Skin epidermis (tissue), 12 donors: Measurements from ENCODE around the gene RNLS.

Experiments
- H3K27ac ChIP-seq, 21 experiments: fragments of 200-600 bp; sonication (generic) in 11 of 21; one replicate each; pipeline ENCODE4 v1.5.0; 2020; ENCODE audit warnings: mild to moderate bottlenecking in 3 of 21, inconsistent platforms in 2 of 21, moderate library complexity in 2 of 21
- H3K4me3 ChIP-seq, 7 experiments: fragments of 200-600 bp; sonication (generic) in 2 of 7; one replicate each; pipeline ENCODE4 v1.5.0; 2020; ENCODE audit warnings: inconsistent platforms in 2 of 7, mild to moderate bottlenecking in 2 of 7, moderate library complexity in 1 of 7

Gene RNLS

DNA sequence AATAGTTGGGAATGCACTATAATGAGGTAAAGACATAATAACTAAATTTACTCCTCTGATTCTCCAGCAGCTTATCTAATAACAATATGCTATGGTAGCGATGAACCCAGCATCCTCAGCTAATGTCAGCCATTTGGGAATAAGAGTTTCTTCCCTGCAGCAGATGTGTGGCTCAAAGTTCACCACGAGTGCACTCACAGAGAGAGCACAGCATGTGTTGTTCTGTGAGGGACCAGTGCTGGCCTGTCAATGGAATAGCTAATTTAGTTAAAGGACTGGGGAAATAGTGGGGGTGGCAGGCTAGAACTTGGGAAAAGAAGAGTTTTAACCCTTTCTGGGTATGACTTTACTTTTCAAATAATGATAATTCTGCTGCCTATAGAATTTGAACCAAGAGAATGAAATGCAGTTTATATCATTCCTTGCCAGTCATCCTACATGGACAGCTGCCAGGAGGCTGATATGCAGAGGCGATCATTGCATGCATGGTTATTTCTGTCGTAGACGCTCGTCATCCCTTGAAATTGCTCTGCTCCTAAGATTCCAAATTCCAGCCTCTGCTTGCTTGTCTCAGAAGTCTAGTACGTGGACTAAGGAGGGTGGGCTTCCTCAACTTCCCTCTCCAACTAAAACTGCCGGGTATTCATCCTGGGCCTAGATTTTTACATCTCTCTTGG is 355.6 kb downstream of the RNLS start:
- Histone ChIP-seq H3K4me3 (no peak overlapping the region), H3K27ac (peak overlapping the region in 3 of 21 experiments; percentile 7 to 48 (median 20))

DNA sequence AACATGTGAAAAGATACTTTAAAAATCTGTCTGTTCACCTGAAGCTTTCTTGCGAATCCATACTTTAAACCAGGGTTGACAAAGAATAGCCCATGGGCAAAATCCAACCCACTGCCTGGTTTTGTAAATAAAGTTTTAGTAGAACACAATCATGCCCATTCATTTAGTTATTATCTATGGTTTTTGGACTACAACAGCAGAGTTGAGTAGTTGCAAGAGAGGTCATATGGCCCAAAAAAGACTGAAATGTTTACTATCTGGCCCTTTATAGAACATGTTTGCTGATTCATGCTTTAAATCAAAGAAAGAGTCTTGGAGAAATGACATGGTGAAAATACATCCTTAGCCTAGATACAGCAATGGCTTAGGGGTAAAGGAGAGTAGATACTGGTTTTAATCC is 356.2 kb downstream of the RNLS start:
- Histone ChIP-seq H3K4me3 (no peak overlapping the region), H3K27ac (peak overlapping the region in 1 of 21 experiments; percentile 7)

DNA sequence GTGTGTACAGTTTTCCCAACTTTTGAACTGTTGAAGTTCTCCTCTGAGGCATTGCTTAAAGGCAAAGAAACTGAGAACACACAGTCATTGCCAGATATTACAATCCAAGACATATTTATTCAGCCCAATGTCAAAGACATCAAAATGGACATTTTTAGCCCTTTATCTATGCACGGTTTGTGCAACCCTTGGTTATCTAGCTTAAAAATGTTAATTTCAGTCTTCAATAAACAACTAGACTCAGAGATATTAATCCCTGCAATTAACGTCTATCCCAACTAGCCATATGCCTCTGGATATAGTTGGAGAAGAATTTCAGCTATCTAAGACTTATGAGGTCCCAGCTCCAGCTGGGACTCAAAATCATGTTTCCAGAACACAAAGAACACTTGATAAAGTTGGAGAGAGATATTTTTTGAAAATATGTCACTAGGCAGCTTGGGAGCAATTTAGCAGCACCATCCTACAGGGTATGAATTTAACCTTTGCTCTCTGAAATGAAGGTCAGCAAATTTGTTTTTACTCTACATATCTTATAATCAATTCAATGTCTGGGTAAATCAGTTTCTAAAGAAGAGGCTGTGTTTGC is 357.0 kb downstream of the RNLS start:
- H3K4me3 ChIP-seq = no peak overlapping the region
- H3K27ac ChIP-seq = no peak overlapping the region
